Activated CD8-positive, alpha-beta memory T cell treated with anti-CD3 and anti-CD28 coated beads for 24 hours (primary cell): ENCODE measurements around the gene ASB1.
"Not testable (repeated sequence)": the region's sequence is repeated elsewhere in the genome, so short reads cannot be mapped to it uniquely, and the experiment has no call there.

Experiments
- DNase-seq: peaks from one replicate; pipeline ENCODE4 v3.0.0-alpha.2; 2020

The ASB1 gene

GRCh38 chr2:238424313-238424700 is 2.4 kb upstream of the ASB1 start:
- no peak for DNase-seq

- DNase-seq: no peak
These were observed 1.2 kb upstream of the ASB1 start for GRCh38 chr2:238425505-238425978.

GRCh38 chr2:238425979-238426567 is 654 bp upstream of the ASB1 start:
- DNase-seq: no peak

GRCh38 chr2:238427435-238428162 is 872 bp downstream of the ASB1 start:
- no peak for DNase-seq

DNA sequence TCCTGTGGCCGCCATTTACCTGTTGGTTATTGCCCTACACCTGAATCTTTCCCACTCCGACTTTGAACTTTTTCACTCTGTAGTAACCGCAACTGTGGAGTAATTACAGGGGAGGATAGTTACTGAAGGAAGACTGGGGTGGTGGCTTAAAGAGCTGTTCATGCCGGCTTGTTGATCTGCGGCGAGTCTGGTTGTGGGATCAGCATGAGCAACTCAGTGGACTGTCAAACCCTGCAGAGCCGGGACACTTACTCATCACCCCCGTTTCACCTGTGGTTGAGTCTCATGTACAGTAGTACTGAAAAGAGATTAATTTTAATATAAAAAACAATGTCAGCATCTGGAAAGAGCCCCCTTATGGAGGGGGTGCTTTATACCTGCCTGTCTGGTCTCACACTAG is 2.1 kb downstream of the ASB1 start:
- no peak for DNase-seq

DNA sequence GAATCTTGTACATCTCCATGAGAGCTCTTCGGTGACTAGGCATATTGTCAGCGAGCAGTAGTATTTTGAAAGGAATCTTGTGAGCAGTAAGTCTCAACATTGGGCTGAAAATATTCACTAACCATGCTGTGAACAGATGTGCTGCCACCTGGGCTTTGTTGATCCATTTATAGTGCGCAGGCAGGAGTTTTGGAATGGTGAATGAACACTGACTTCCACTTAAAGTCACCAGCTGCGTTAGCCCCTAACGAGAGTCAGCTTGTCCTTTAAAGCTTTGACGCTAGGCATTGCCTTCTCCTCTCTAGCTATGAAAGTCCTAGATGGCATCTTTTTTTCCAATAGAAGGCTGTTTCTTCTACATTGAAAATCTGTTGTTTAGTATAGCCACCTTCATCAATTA is 4.1 kb downstream of the ASB1 start:
- no peak for DNase-seq

GRCh38 chr2:238431456-238431855 is 4.7 kb downstream of the ASB1 start:
- DNase-seq: no peak

DNA sequence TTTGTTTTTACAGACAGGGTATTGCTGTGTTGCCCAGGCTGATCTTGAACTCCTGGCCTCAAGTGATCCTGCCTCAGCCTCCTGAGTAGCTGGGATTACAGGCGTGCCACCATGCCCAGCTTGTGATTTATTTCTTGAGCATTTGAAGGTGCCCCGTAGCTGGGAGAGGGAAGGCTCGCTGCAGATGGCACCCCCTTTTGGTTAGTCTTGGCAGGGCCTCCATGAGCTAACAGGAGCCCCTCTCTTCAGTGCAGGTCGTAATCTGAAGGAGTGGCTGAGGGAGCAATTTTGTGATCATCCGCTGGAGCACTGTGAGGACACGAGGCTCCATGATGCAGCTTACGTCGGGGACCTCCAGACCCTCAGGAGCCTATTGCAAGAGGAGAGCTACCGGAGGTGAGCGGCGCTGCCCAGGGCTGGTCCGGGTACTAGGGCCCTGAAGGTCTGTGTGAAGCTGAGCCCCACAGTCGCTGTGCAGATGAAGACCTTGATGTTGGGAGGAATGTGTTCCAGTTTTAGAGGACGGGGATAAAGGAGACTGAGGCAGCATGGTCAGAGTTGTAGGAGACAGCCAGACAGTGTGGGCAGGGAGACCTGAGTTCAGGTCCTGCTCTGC is 6.7 kb downstream of the ASB1 start:
- no peak for DNase-seq

GRCh38 chr2:238433941-238434845 is 7.5 kb downstream of the ASB1 start:
- no peak for DNase-seq

DNA sequence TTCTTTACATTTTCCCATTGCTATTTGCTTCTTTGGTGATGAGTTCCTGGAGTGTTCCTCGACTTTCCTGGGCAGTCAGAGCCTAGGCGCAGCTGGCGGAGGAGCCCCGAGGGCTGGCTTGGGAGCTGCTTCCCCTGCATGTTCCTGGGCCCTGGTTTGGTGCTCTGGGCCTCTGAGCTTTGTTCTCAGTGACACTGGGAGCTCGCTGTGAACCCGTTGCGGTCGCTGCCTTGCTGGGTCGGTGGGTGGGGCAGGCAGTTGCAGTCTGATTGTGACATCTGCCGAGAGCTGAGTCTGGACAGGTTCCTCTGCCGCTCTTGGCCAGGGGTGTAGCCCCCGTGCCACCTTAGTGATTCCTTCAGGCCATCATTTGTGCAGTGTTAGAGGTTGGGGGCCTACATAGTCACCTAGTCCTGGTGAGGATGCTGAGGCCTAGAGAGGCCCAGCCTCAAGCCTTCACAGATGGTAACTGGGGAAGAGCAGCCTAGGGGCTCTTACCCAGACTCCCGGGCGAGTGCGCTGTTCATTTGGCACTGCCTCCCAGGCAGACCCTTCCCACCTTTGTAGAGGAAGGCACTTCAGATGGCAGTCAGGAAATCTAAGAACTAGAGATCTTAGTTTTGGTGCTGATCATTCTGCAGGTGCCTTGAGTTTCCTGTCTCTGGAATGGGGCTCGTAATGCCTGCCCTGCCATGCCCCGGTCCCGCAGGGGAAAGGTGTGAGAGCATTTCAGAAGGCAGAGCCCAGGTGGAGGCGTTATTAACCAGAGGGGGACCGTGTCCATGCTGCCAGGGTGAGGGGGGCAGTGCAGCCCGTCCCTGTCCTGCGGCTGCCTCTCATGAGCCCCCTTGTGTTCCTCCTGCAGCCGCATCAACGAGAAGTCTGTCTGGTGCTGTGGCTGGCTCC is 8.4 kb downstream of the ASB1 start:
- DNase-seq: no peak

GRCh38 chr2:238435752-238436096 is 9.0 kb downstream of the ASB1 start:
- DNase-seq: no peak

GRCh38 chr2:238438856-238439849 is 12.4 kb downstream of the ASB1 start:
- DNase-seq: peak; percentile 79

DNA sequence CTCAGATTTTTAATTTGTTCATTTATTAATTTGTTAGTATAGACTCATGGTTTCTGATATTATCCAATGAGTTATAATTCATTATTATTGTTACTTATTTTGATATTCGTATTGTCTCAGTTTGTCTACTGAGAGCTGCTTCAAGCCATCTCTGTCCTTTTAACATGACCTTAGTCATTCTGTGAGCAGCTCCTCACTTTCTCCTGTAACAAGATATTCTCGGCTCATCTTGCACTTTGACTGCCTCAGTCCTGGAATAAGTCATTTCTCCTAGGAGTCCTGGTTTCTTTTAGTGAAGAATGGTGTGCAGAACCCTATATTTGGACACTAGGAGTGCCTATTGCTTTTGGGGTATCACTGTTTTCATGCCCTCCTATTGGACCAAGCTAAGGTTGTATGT is 13.2 kb downstream of the ASB1 start:
- DNase-seq: no peak

DNA sequence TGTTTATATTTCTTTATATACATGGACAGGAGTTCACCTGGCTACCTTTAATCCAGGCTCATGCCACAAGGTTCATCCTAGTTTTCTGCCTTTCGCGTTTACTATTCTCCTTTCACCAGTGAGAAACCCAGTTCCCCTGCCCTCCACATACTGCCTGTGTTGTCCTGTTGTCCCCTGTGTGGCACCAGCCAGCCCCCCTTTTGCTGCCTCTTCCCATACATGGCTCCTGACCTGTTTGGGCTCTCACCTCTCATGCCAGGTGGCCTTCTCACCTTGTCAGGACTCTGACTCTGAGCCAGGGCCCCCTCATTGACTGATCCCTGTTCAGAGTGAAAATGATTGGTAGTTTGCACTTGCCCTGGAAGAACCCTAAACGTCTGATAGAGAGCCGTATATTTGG is 13.6 kb downstream of the ASB1 start:
- DNase-seq: no peak

- DNase-seq: no peak
These were observed 14.0 kb downstream of the ASB1 start for GRCh38 chr2:238440767-238441166.

GRCh38 chr2:238441262-238442114 is 14.8 kb downstream of the ASB1 start:
- DNase-seq: no peak

GRCh38 chr2:238442257-238442656 is 15.5 kb downstream of the ASB1 start:
- DNase-seq: not testable (repeated sequence)

DNA sequence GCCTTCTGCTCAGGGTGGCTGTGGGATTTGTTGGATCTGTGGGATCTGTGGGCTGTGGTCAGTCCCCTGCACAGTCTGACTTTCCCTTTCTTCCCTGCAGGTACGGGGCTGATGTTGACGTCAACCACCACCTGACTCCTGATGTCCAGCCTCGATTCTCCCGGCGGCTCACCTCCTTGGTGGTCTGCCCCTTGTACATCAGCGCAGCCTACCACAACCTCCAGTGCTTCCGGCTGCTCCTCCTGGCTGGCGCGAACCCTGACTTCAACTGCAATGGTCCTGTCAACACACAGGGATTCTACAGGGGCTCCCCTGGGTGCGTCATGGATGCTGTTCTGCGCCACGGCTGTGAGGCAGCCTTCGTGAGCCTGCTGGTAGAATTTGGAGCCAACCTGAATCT is 17.5 kb downstream of the ASB1 start:
- peak; percentile 46 for DNase-seq

DNA sequence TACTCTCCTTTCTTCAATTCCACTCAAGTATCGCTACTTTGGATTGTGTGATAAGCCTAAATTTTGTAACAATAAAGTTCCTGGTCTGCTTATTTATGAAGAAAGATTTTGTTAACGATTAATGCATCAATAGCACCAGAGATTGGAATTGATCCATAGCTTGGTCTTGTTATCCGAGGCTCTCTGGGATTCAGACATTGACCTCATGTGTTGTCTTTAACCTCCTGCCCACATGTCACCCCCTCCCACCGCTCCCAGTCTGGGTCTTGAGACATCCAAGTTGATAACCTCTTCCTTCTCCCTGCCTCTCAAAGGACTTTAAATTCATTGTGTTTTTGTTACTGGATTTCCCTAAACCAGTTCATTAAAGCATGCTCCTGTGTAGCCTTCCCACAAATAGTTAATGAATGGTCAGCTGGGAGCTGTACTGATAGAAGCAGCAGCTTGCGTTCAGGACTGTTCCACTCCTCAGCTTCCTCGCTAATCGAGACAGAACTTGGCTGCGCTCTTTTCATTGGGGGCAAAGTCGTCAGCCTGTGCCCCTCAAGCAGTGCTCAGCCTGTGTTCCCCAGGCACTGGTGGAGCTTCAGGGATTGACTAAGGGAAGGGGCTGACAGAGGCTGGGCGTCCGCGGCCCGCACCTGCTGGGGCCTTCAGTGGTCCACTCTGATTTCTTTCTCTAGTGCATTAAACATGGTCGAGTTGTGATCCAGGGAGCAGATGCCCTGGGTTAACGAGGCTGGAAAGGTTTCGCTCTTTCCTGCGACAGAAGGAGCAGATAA is 18.9 kb downstream of the ASB1 start:
- peak; percentile 41 for DNase-seq
